DMS153 treated with DMSO at 0.1 percent for 48 hours (cell line): Measurements from ENCODE around the gene GLCE.

Source experiments
- DNase-seq: peaks from one replicate; lab custom pipeline; 2025; ENCODE audit not compliant: unreplicated experiment; lab: John Stamatoyannopoulos, UW

The GLCE gene

DNA sequence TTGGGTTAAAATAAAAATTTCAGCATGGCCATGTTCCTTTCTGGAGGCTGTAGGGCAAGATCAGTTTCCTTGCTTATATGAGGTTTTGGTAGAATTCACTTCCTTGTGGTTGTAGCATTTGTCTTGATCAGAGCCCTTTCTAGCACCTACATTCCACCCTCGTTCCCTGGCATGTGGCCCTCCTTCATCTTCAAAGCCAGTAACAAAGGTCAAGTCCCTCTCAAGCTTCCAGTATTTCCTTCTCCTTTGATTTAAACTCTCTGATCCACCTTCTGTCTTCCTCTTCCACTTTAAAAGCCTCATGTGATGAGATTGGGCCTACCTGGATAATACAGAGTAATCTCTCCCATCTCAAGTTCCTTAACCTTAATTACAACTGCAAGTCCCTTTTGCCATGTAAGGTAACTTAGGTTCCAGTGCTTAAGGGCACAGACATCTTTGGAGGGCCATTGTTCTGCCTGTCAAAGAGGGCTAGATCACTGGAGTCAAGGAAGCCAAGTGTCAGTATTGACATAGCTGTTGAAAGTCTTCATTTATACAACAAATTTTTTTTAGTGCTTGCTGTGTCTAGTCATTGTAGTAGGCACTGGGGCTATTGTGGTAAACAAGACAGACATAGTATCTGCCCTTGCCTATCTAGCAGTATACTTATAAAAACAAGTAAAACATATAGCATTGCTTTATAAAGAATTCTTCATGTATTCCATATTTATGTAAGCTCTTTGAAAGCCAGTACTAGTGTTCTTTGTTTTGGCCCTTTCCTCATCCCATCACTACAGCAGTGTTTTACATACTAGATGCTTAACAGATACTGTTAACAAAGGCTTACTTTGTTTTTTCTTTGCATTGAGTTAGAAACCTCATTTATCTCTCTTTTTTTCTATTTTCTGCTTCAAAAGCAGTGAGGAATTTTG is 40.7 kb downstream of the GLCE start:
- no peak for DNase-seq

DNA sequence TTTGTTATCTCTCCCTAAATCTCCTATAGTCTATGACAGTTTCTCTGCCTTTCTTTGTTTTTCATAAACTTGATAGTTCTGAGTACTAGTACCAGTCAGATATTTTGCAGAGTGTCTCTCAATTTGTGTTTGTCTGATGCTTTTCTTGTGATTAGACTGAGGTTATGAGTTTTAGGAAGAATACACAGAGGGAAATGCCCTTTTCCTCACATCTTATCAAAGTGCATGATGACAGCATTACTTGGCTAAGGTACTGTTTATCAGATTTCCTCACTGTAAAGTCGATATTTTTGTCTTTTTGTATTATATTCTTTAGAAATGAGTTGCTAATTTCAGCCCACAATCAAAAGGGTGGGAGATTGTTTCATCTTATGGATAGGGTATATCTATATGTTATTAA is 45.6 kb downstream of the GLCE start:
- DNase-seq, result no peak

DNA sequence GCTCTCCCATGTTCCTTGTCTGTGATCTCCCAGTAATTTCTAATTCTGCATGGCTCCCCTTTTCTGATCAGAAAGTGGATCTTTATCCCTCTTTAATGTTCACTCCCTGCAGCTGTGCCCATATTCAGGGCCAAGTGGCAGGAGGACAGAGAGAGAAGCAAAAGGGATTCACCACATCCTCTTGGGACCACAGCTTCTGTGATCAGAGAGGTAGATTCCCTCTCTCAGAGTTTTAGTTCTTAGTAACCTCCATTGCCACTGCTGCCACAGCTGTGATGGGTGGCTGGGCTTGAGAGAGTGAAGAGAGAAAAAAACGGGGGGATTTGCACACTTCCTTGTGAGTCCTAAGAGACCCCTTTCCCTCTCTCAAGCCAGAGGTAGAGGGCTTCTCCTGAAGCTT is 49.2 kb downstream of the GLCE start:
- no peak for DNase-seq

DNA sequence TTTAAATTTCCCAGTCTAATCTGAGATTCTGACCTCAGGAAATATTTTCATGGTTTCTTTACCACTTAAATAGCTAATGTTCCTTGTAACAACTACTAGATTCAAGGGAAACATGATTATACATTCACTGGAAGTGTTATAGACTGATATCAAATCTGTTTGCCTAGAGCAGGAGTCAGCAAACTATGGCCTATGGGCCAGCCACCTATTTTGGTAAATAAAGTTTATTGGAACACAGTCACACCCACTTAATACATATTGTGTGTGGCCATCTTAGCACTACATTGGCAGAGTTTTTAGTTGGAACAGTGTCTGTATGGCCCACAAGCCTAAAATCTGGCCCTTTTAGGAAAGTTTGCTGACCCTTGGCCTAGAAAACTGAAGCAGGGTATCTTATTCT is 50.1 kb downstream of the GLCE start:
- no peak for DNase-seq

DNA sequence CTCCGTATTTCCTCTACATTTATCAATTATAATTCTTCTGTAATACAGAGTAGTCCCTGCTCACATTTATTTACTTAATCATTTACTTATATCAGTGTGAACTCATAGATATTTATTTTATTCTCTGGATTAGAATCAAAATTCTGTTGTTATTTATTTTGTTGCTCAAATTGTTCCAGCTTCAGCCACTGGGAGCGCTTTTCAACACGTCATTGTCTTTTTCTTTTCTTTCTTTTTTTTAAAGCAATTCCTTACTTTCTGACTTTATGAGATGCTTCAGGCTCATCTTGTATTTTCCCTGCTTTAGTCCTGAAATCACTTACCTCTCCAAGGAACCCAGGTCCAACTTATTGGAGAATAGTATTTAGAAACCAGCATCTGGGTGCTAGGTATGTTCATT is 53.4 kb downstream of the GLCE start:
- DNase-seq, result no peak

DNA sequence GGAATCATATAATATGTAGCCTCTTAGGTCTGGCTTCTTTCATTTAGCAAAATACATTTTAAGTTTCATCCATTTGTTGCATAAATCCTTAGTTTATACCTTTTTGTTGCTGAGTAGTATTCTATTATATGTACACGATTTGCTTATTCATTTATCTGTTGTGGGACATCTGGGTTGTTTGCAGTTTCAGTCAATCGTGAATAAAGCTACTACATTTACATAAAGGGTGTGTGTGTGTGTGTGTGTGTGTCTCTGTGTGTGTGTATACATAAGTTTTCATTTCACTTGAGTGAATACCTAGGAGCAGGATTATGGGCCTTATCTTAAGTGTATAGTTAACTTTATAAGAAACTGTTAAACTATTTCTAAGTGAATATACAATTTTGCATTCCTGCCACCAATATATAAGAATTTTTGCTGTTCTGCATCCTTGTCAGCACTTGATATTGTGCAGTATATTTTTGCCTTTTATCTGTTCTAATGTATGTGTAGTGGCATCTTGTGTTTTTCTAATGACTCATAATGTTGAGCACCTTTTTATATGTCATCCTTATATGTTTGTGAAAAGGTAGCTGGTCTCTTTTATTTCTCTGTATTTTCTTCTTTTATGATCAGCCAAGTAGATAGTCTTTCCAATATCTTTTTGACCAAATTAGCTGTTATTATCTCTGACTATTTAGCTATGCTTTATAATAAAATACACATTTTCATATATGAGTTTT is 55.0 kb downstream of the GLCE start:
- no peak for DNase-seq

DNA sequence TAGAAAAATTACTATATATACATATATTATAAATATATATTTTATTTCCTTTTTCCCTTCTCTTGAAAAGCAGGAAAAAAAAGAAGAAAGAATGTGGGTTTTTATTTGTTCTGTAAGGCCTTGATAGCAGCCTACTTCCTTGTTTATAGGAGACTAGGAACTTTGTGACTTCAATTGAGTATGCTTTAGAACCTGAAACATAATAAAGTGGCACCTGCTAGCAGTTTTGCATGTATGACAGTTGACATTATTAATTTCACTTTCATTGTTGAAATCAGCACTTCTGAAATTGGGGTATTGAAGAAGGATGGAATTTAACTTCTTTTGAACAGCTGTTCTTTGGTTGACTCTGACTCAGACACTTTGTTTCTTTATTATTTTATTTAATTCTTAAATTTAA is 56.9 kb downstream of the GLCE start:
- DNase-seq, result no peak

DNA sequence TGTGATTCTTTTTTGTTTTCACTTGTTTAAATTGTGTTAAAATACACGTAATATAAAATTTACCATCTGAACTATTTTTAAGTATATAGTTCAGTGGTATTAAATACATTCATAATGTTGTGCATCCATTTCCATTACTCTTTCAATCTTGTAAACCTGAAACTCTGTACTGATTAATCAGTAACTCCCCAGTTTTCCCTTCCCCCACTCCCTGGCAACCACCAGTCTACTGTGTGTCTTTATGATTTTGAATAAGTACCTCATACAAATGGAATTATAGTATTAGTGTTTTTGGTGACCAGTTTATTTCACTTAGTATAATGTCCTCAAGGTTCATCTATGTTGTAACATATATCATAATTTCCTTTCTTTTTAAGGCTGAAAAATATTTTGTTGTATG is 59.3 kb downstream of the GLCE start:
- no peak for DNase-seq

DNA sequence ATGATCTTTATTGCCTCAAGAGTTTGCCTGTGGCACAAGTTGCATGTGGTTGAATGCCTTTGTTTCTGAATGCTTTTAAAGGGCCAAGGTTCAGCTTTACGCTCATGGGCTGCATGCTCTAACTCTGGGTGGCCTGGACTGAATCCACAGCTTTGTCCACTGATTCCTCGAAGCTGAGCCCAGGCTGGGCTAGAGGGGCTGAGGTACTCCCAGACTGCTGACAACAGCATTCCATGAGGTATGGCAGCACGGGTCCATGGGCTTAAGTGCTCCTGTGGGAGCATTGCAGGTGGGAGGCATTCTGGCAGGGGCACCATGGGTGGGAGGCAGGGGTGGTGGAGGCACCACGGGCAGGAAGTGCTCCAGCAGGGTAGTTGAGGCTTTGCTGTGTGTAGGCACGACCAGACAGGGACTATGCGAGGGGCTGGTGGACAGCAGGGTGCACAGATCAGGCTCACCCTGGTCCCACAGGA is 61.6 kb downstream of the GLCE start:
- DNase-seq, result no peak

DNA sequence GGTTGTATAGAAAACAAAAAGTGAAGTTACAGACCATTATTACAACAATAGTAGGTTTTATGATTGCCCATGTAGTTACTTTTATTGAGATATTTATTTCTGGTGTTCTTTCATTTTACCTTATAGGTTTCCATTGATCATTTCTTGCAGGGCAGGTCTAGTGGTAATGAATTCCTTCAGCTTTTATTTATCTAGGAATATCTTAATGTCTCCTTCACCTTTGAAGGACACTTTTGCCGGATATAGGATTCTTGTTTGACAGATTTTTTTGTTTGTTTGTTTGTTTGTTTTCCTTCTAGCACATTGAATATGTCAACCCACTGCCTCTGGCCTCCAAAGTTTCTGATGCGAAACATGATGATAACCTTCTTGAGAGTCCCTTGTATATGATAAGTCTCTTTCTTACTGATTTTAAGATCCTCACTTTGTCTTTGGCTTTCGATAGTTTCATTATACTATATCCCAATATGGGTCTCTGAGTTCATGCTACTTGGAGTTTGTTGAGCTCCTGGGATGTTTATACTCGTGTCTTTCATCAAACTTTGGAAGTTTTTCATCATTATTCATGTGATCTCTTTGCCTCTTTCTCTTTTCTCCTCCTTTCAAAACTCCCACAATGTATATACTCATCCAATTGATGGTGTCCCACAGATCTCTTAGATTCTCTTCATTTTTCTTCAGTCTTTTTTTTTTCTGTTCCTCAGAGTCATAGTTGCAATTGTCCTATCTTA is 62.8 kb downstream of the GLCE start:
- no peak for DNase-seq

DNA sequence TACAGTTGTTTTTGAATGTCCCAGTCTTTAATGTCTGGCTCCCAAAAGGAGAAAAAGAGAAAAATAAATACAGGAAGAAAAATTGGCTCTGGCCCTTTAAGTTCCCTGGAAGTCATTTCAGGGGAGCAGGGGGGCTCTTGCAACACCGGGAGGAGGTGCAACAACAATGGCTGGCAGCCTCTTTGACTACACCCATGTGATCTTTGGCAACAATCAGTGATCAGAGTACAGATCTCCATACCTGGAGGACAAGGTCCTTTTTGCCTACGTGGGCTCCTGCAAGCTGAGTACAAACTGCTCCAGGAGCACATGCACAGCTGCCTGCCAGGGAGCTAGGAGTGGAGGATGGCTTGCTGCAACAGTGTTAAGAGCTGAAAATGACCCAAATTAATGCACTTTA is 63.9 kb downstream of the GLCE start:
- DNase-seq, result no peak

DNA sequence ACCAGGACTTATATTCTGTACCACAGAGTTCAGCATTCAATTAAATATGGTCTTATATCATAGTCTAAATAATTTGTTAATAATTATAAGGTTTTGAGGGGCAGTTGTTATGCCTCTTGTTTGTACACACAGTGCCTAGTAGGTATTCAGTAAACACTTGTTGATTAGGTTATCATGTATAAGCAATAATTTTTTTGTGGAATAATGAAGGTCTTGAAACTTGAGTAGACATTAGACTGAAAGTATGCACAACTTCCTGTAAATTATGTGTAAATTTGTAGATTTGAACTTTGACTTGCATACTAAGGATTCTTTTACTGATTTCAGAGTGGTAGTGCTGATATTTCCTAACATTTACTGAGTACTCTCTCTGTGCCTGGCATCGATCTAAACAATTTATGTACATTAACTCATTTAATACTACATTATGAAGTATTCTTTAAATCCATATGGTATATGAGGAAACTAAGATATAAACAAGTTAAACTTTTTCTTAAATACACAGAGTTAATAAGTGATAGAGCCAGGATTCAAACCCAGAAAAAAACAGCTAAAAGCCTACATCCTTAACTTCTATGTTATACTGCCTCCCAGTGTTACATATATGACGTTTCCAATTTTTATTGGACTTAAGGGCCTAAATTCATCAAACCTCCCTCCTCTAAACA is 65.1 kb downstream of the GLCE start:
- DNase-seq, result no peak

DNA sequence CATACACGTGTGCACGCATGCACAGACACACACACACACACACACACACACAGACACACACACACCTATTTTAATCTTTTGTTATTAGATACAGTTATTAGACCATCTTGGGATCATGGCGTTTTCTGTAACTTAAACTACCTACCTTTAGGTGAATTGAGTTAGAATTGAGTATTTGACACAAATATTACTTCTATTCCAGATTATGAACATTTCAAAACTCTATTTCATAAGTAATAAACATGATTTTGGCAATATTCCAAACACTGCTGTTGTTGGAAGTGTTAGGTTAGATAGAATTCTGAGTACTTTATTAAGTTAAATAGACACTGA is 65.6 kb downstream of the GLCE start:
- no peak for DNase-seq

DNA sequence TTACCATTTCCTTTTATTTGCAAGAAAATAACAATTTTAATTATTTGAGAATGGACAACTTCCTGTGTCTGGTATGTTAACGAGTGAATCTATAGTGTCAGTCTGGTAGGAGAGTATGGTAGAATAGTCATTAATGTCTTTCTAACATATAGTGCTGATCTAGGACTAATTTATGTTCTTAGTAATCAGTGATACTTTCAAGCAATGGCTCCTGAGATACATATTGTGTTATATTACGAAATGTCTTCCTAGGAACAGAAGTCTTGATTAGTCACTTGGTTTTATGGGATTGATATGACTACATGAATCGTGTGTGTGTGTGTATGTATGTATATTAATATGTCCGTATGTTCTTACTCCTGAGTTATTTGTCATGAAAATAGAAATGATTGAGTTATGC is 71.7 kb downstream of the GLCE start:
- no peak for DNase-seq

DNA sequence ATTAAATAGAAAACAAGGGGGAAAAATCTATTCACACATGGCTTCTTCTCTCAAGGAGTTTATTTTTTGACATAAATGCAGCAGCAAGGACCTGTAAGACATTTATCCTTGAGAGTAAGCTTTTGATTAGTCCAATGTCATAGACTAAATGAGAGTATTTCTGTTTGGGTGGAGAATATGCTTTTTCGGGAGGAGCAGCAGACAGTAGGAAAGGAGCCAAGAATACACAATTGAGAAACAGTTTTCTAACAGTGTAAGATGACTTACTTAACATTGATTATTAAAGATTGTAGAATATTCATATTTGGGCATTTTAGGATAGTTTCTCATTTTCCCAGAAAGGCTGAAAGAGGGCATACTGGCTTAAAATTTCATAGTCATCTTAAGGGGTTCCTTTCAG is 72.3 kb downstream of the GLCE start:
- no peak for DNase-seq

DNA sequence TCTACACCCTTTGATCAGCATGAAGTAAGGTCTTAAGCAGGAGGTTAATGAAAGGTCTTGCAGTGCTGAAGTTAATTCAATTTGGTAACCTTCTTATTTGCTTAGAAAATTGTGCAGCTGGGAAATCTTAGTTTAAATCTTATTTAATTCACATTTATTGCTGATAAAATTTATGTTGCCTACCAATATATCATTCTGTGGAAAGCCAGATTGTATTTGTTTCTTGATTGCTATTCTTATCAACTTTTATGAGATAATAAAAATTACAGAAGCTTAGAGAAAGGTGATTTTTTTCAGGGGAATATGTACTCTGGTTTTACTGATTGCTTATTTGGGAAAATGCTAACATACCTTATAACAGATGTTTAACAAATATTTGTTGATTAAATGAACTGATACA is 74.2 kb downstream of the GLCE start:
- DNase-seq, result no peak

DNA sequence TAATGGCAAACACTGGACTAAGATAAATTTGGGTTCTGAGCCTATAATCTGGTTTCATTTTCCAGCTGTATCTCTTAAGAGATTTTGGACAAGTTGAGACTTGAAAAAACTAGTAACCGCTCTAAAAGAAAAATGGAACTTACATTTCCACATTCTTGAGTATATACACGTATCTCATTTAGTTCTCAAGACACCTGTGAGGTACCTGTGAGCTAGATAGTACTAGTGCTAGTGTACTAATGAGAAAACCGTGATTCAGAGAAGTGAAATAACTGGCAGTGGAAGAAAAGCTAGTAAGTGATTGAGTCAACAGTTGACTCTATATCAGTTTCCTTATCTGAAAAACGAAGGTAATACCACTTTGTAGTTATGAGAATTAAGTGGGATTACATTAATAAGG is 76.1 kb downstream of the GLCE start:
- no peak for DNase-seq

DNA sequence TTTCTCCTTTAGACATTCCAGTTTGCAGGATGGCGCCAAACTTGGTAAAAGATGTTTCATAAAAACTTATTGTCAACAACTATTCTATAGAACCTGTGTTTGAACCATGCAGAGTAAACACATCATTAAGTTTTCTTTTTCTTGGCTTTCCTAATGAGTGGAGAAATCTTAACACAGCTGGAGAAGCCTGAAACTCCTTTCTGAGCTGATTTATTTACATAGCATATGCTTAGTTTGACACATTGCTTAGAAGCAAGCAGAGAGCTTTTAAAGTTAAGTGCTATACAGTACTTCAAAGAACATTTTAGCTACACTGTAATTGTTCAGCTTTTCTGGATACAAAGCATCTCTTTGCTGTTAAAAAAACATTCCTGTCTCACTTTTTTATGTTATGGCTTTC is 77.3 kb downstream of the GLCE start:
- DNase-seq, result no peak

DNA sequence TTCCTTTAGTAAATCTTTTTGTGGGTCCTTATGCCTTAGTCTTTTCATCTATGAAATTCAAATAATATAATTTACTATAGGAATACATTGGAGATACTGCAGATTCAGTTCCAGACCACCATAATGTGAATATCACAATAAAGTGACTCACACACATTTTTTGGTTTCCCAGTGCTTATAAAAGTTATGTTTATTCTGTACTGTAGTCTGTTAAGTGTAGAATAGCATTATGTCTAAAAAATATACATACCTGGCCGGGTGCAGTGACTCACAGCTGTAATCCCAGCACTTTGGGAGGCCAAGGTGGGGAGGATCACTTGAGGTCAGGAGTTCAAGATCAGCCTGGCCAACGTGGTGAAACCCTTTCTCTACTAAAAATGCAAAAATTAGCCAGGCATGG is 84.4 kb downstream of the GLCE start:
- no peak for DNase-seq

DNA sequence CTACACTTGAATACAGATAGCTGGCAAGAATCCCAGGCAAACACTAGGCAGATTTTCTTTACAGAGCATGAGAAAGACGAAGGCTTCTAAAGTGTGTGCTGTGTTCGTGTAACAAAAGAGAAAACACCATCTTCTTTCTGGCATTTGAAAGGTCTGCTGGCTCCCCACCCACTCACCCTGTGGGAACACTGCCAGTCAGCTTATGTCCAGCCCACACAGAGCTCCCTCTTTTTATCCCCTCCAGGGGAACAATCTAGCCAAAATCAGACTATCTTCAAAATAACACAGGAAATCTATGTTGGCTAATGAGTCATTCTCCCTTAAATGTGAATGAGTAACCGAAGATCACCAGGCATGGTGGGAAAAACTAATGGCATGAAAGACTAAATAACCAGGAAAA is 92.7 kb downstream of the GLCE start:
- DNase-seq, result no peak

DNA sequence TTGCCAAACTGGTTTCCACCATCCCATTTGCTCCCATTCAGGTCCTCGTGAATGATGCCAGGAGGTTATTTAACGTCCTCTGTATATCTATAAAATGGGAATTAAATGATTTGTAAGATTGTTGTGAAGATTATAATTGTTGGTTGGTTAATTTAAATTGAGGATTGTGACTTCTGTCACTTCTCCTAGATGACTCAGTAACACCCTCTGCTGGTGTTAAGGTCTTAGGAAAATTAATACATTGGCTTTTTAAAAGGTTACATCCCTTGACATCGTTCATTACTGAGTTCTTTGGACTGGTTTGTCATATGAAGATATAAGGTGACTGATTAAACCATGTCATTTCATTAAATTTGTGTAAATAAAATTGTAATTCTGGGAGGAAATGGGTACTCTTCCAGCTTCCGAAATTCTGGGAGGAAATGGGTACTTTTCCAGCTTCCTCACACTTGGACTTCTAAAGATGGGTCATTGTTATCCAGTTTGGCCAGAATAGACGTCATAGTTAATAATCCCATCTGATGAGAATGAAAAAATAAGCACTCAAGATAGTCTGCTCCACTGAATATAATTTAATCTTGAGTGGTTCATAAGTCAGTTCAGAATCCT is 105.0 kb downstream of the GLCE start:
- no peak for DNase-seq
